GM11168 (cell line): ENCODE data around the gene TMIGD2.
"Not testable (repeated sequence)": the region's sequence is repeated elsewhere in the genome, so short reads cannot be mapped to it uniquely, and the experiment has no call there.

Source experiments
- in situ Hi-C: fragments of 300-500 bp; cut with MboI; formaldehyde crosslinking; loops from one replicate; pipeline ENCODE4 v1.12.0; 2022; ENCODE audit warnings: low sequenced_read_pairs; ENCODE audit not compliant: unreplicated experiment

TMIGD2 gene

DNA sequence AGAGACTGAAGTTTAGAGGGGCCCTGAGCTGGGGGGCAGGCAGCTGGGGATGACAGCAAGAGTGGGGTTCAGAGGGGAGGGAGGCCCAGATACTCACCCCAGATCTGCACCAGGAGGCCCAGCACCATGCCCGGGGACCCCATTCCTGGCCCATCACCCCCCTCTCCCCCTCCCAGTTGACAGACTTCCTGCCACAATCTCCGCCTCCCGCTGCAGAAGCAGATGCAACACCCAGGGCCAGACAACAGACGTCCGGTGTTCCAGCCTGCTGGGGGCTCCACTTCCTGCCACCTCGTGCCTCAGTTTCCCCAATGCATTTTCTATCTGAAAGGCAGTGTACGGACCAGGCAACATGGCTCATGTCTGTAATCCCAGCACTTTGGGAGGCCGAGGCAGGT, at the start of gene TMIGD2:
Gene TMIGD2, minus strand, starts transcription at position 147 of the 398 bp plus-strand sequence. Its CDS starts 4 bp downstream, at position 143.
- in situ Hi-C loops = no loop called here

DNA sequence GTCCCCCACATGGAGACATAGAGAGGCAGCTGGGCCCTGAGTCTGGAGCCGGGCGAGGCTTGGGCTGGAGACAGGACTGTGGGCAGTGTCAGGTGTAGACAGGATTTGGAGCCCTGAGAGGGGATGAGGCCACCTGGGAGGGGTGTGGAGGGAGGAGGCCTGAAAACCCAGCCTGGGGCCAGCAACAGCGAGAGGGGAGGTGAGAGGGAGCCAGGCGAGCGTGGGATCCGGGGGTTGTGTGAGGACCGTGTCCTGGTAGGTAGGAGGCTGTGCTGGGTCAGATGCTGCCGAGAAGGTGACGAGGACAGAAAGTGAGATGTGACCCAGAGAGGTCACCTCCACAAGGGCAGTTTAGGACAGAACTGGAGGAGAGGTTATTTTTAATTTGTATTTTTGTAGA, 48.5 kb upstream of the TMIGD2 start:
- in situ Hi-C loops = loop anchor here (5.0 kb wide), 1 partner anchor 83 kb away; no protein-coding TSS in a partner anchor

DNA sequence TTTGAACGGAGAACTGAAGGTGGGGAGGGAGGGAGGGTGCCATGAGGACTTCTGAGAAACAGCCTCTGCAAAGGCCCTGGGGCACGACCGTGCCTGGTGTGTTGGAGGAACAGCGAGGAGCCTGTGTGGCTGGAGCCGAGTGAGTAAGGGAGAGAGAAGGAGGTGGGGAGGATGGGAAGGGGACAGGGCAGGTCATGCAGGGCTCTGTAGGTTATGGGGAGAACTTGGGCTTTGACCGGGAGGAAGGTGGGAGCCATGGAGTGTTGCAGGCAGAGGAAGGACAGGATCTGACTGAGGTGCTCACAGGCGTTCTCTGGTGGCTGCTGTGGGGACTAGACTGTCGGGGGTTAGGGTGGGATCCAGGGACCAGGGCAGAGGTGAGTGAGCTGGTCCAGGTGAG, 47.9 kb upstream of the TMIGD2 start:
- in situ Hi-C loops = loop anchor here (5.0 kb wide), 1 partner anchor 83 kb away; no protein-coding TSS in a partner anchor

GRCh38 chr19:4349225-4349624, 47.0 kb upstream of the TMIGD2 start:
- in situ Hi-C loops = not testable (repeated sequence)

DNA sequence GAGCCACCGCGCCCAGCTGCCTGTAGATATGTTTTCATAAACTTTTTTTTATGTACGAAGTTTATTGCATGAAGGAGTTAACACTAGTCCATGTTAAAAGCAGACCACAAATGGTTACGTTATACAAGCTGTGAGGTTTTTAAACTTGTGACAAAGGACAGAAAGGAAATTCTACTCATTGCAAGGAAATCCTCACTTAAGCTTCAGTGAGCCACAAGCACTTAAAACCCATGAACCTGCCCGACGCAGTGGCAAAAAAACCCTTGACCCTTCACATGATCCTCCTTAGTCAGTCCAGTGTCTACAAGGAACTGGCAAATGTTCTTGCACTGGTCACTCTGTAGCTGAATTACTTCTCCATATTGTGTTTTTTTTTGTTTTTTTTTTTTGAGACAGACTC, 45.3 kb upstream of the TMIGD2 start:
- in situ Hi-C loops = no loop called here

- in situ Hi-C loops = no loop called here
Measured at GRCh38 chr19:4346020-4346383, 43.8 kb upstream of the TMIGD2 start.

DNA sequence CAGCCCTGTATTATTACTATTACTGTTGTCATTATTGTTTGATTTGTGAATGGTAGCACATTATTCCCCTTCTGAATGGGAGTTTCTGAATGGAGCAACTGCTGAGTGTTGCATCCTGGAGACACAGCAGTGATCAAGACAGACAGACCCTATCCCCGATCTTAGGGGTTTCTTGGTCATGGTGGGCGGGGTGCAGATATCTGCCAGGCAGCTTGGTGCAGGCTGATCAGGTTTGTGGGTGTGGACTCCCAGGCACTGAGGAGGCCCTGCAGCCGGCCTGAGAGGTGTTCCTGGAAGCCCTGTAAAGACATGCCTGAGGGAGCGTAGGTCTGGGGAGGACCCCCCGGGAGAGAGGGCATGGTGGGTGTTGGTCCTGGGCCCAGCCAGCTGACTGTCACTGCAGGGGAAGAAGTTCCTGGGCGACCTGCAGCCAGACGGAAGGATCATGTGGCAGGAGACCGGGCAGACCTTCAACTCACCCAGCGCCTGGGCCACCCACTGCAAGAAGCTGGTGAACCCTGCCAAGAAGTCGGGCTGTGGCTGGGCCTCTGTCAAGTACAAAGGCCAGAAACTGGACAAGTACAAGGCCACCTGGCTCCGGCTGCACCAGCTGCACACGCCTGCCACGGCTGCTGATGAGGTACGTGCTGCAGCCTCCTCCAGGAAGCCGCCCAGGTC, 43.3 kb upstream of the TMIGD2 start:
- in situ Hi-C loops = no loop called here

GRCh38 chr19:4343370-4344307, 41.5 kb upstream of the TMIGD2 start, which contains the start of gene MPND:
Gene MPND, plus strand, starts transcription at chr19:4343562. Its CDS starts 32 bp downstream, at chr19:4343594.
- in situ Hi-C loops = no loop called here

- in situ Hi-C loops = no loop called here
Measured at GRCh38 chr19:4342615-4343369, 40.6 kb upstream of the TMIGD2 start.

DNA sequence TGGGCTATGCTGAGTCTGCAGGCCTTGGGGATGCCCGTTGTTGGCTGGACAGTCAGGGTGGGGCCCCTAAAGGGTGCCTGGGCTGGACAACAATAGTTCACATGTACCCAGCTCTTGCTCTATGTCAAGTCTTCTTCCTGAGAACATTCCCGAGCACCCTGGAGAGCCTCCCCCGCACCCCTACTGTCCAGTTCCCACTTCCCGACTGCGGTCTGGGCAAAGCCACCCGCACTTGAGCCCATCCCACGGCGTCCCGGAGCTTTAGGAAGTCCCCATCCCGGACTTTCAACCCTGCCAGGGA, 40.1 kb upstream of the TMIGD2 start:
- in situ Hi-C loops = no loop called here

GRCh38 chr19:4338441-4339355, 36.5 kb upstream of the TMIGD2 start, which contains the start of gene STAP2:
Gene STAP2, minus strand, starts transcription at chr19:4338827. Its CDS starts 74 bp downstream, at chr19:4338753.
- in situ Hi-C loops = no loop called here

DNA sequence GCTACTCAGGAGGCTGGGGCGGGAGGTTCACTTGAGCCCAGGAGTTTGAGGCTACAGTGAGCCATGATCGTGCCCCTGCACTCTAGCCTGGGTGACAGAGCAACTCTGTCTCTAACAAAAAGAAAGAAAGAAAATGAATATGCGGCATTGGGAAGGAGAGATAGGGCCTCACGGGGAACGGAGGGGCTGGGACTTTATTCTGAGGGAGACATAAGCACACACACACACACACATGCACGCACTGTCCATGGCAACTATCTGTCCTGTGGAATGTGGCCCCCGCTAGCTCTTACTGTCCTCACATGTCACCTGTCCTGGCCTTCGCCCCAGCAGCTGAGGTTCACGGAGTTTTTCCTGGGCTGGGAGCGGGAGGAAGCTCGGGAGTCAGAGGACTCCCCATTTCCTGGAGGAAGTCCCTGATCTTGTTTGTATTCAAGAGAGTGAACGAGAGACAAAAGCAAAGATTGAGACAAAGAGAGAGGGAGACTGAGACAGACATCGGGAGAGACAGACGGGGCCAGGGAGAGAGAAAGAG, 35.8 kb upstream of the TMIGD2 start:
- in situ Hi-C loops = no loop called here

GRCh38 chr19:4334929-4335570, 32.9 kb upstream of the TMIGD2 start:
- in situ Hi-C loops = no loop called here

DNA sequence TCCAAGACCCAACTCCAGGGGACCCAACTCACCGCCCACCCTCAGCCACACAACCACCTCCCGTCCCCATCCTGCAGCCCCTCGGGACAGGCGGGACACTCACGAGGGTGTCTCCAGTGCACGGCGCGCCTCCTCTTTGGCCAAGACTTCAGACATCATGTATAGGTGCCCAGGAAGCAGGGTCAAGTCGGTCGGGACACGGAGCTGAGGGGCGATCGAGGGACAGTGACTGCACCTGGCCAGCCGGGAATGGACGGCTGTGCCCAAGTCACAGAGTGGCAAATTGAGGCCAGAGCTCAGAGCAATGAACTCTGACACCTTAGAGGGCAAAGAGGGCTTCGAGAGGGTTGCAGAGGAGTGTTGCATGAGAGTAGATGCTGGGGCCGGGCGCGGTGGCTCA, 27.7 kb upstream of the TMIGD2 start:
- in situ Hi-C loops = no loop called here

DNA sequence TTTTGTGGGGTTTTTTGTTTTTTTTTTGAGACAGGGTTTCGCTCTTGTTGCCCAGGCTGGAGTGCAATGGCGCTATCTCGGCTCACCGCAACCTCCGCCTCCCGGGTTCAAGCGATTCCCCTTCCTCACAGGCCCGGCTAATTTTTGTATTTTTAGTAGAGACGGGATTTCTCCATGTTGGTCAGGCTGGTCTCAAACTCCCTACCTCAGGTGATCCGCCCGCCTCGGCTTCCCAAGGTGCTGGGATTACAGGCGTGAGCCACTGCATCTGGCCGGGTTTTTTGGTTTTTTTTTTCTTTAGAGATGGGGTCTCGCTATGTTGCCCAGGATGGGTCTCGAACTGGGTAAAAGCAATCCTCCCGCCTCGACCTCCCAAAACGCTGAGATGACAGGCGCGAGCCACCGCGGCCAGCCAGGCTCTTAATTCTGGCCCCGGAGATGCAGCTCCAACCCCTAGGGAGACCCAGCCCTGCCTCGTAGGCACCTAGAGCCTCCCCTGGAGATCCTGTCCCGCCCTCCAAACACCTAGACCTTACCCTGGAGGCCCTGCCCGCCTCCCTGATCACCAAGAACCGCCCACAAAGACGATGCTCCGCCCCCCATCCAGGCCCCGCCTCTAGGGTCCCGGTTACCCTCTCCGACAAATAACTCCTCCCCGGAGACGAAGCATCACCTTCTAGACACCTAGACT, 26.9 kb upstream of the TMIGD2 start:
- in situ Hi-C loops = not testable (repeated sequence)

DNA sequence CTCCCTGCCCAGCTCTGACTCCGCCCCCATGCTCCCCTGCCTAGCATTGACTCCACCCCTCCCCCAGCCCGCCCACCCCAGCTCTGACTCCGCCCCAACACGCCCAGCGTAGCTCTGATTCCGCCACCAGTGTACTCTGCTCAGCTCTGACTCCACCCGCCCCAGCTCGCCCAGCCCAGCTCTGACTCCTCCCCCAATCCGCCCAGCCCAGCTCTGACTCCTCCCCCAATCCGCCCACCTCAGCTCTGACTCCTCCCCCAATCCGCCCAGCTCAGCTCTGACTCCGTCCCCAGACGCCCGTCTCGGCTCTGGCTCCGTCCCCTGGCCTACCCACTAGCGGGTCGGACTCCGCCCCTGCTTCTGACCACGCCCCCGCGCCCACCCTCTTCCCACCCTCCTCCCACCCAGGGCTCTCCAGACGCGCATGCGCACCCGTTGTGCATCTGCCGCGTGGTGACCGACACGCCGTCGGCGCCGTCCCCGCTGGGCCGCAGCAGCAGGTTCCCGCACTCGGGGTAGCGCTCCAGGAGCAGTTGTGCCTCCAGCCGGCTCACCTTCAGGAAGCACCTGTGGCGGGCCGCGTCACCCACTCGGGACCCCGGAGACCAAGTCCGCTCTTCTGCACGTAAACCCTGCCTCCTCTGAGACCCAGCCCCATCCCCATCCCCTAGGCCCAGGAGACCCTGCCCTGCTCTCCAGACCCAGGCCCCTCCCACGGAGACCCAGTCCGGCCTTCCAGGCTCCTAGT, 26.2 kb upstream of the TMIGD2 start:
- in situ Hi-C loops = no loop called here

- in situ Hi-C loops = no loop called here
Measured at GRCh38 chr19:4327877-4328242, 25.7 kb upstream of the TMIGD2 start.
